ENCODE results near the gene HMBS. TPM values are rescaled to one million over a fixed set of nuclear protein-coding genes. Genes with fewer than 3 reads are reported as not detected.

The HMBS gene
- total and polyA plus RNA-seq, 2 of the 8 experiments (the other 6 are each of a cell fraction or from before 2014, with no cell fraction given): 69.3 to 109 TPM

DNA sequence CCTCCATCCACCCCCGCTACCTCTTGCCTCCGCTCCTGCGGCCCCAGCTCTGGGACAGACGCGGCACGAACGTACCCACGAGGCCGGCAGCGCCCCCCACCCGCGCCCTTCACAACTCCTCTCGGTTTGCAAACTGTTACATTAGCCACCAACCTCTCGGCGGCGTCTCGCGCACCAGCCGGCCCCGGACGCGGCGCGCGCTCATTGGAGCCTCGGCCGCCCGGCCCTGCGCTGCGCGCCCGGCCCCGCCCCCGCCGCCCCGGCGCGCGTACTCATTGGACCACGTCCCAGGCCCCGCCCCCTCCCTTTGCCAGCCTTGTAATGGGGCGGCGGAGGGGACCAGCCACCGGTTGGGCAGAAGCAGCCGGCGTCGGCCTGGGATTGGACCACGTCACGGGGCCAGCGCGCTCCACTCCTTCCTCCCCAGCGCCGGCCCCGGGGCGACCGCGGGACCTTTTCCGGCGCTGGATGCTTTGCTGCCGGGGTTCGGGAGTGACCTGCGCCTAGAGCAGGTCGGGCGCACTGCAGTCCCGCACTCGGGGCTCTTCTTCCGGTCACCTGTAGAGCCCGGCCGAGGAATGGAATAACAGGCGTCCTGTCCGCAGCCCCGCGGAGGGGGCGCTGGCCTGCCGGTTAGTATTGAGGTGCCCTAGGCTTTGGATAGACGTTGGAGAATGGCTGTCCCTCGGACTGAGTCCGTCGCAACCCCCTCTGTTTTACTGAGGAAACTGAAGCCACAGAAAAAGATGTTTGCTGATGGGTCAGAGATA, 27.5 kb upstream of the HMBS start, which contains the start of gene HYOU1:
Gene HYOU1 (minus strand): TSS at position 206 of the 770 bp plus-strand sequence. CDS start 1,045 bp downstream, outside the sequence.
- Histone ChIP-seq H3K27ac (ENCODE audit: low read depth, low read length) (peak within 1 kb of the TSS; percentile 82), H3K27me3 (replicated peaks in 1 of 4; ENCODE audit: control insufficient read depth in 3 of 4, extremely low read depth in 1 of 4, insufficient read depth in 3 of 4, low read length in 3 of 4) (no peaks in the 10 kb centered on the region), H2BK12ac (ENCODE audit: low read depth, low read length) (no peak within 1 kb of the TSS), H3K36me3 (ENCODE audit: control insufficient read depth in 2 of 4, insufficient read depth in 4 of 4, low read length in 3 of 4) (peaks cover 24 to 34% (median 31%) of the 10 kb centered on the region in 4 experiments), H3K79me2 (ENCODE audit: control insufficient read depth in 1 of 2, insufficient read depth in 2 of 2, low read length in 2 of 2) (peaks cover 8 to 21% of the 10 kb centered on the region in 2 experiments; a peak in 3 of 4 replicates), H2AK5ac (ENCODE audit: low read depth, low read length) (no peak within 1 kb of the TSS), H3K23me2 (ENCODE audit: low read depth, low read length) (peaks cover 4% of the 10 kb centered on the region), H2BK20ac (ENCODE audit: low read length) (no peak within 1 kb of the TSS), H3K9ac (replicated peaks in 1 of 4; ENCODE audit: extremely low read depth in 1 of 4, low read depth in 3 of 4, low read length in 3 of 4) (peak within 1 kb of the TSS; percentile 87 to 97 (median 90)), H2BK120ac (replicated peaks; ENCODE audit: low read depth, low read length) (no peak within 1 kb of the TSS), H3K18ac (ENCODE audit: extremely low read depth, low read length) (peak within 1 kb of the TSS; percentile 99), H4K91ac (replicated peaks; ENCODE audit: insufficient read length, low read length) (no peak within 1 kb of the TSS), H4K8ac (ENCODE audit: extremely low read depth, insufficient read depth, low read length) (peak within 1 kb of the TSS; percentile 95), H3K4me3 (ENCODE audit: extremely low read depth in 1 of 4, insufficient read depth in 2 of 4, low read depth in 3 of 4, low read length in 4 of 4) (peak within 1 kb of the TSS; percentile 76 to 98 (median 89)), H2AFZ (ENCODE audit: low read length) (peak within 1 kb of the TSS; percentile 54; the same call in 1 of the 2 replicates), H3K79me1 (ENCODE audit: low read depth, low read length) (peaks cover 11% of the 10 kb centered on the region), H4K5ac (ENCODE audit: insufficient read length, low read depth, low read length) (peak within 1 kb of the TSS; percentile 63), H3K4ac (replicated peaks; ENCODE audit: insufficient read length, low read depth, low read length) (peak within 1 kb of the TSS; percentile 47), H3K56ac (replicated peaks; ENCODE audit: insufficient read length, low read depth, low read length) (peak within 1 kb of the TSS; percentile 92), H3K23ac (ENCODE audit: insufficient read length) (no peak within 1 kb of the TSS), H4K20me1 (replicated peaks in 1 of 2; ENCODE audit: control insufficient read depth in 1 of 2, insufficient read depth in 2 of 2, low read length in 2 of 2) (peaks cover under 1 to 20% of the 10 kb centered on the region in 2 experiments), H3K14ac (ENCODE audit: insufficient read length) (no peak within 1 kb of the TSS), H2BK15ac (ENCODE audit: low read length) (no peak within 1 kb of the TSS), H2BK5ac (ENCODE audit: low read depth, low read length) (peak within 1 kb of the TSS; percentile 96), H3K9me3 (ENCODE audit: insufficient read depth in 2 of 2, low read depth in 1 of 2, low read length in 1 of 2) (no peaks in the 10 kb centered on the region; a peak in 1 of 4 replicates), H3K4me2 (ENCODE audit: insufficient read depth in 1 of 2, low read depth in 2 of 2, low read length in 2 of 2) (peak within 1 kb of the TSS; percentile 79 to 82), H3K4me1 (replicated peaks in 1 of 4; ENCODE audit: control insufficient read depth in 3 of 4, insufficient read depth in 4 of 4, low read length in 3 of 4) (peaks cover 0 to 8% (median 3%) of the 10 kb centered on the region in 4 experiments; a peak in 5 of 7 replicates)
- FAIRE-seq (no peak), DNase-seq (ENCODE audit: low read depth in 1 of 2, low spot score in 2 of 2) (peak; percentile 87 to 97)
- ChIA-PET POLR2A (ENCODE audit: partially characterized antibody) (interaction anchor here (0.6 to 5.1 kb wide), 23 partner anchors 8 to 269 kb away, joined by 3 to 56 read pairs (median 5); partner anchors contain the start of genes C2CD2L, HMBS, RPS25 and SLC37A4), CTCF (ENCODE audit: partially characterized antibody) (interaction anchor here (0.7 to 1.9 kb wide), 16 partner anchors 10 to 264 kb away, joined by 3 to 8 read pairs (median 3); partner anchors contain the start of genes HMBS, SLC37A4 and VPS11)
- WGBS, 2 experiments (ENCODE audit: extremely low coverage in 1 of 2, insufficient coverage in 1 of 2, insufficient read length in 1 of 2, insufficient replicate concordance in 2 of 2, low coverage in 1 of 2, low lambda C conversion rate in 2 of 2, missing lambda C conversion rate in 1 of 2): 1% methylated on average over 33 of the region's 79 CpGs; no CpG with 5 or more reads in 1 of the 2 experiments
- TF ChIP-seq RXRA (IDR thresholded peaks at IDR 0.05; ENCODE audit: insufficient read depth, low read depth, low read length) (no peak), RAD21 (IDR thresholded peaks at IDR 0.05 in 1 of 2, conservative IDR thresholded peaks at IDR 0.05 in 1 of 2; ENCODE audit: low read depth in 2 of 2, low read length in 2 of 2) (peak in 1 of 2 experiments; percentile 14; a peak in 1 of 4 replicates), POU5F1 (IDR thresholded peaks at IDR 0.05; ENCODE audit: low read depth, low read length) (no peak), TAF7 (optimal IDR thresholded peaks at IDR 0.05; ENCODE audit: borderline replicate concordance, low read depth, low read length) (peak; percentile 49), CREB1 (IDR thresholded peaks at IDR 0.05) (peak; percentile 74), POLR2A (IDR thresholded peaks at IDR 0.05; ENCODE audit: control extremely low read depth in 1 of 2, low read depth in 2 of 2, low read length in 2 of 2) (peak; percentile 42 to 66; a peak in 2 of 3 replicates), SIX5 (IDR thresholded peaks at IDR 0.05; ENCODE audit: low read depth, low read length) (no peak), SUZ12 (IDR thresholded peaks at IDR 0.05; ENCODE audit: low read length) (no peak), SRF (IDR thresholded peaks at IDR 0.05; ENCODE audit: low read depth, low read length) (no peak), GABPA (IDR thresholded peaks at IDR 0.05; ENCODE audit: borderline replicate concordance, insufficient read depth, low read length) (peak; percentile 21; the same call in 1 of the 2 replicates), POLR2AphosphoS5 (IDR thresholded peaks at IDR 0.05; ENCODE audit: low read depth, low read length) (peak; percentile 28; the same call in 1 of the 2 replicates)
